H9 (cell line): Measurements from ENCODE around the gene NECAB2. TPM values are rescaled to one million over a fixed set of nuclear protein-coding genes. Genes with fewer than 3 reads are reported as not detected.

Experiments
- DNase-seq: peaks from one replicate; pipeline ENCODE4 v3.0.0-alpha.2; 2017
- H2AFZ ChIP-seq: one replicate; pipeline ENCODE4 v1.6.1; 2013; ENCODE audit warnings: mild to moderate bottlenecking, low read length, control low read depth, moderate library complexity
- H2AK5ac ChIP-seq: 2 replicates; pipeline ENCODE4 v1.6.1; 2013; ENCODE audit warnings: low read length, control low read depth, mixed read lengths; ENCODE audit not compliant: insufficient read length
- H2BK120ac ChIP-seq: one replicate; pipeline ENCODE4 v1.6.1; 2013; ENCODE audit warnings: low read depth, mild to moderate bottlenecking, low read length, control low read depth, inconsistent platforms; ENCODE audit not compliant: poor library complexity, severe bottlenecking
- H2BK12ac ChIP-seq: 2 replicates; pipeline ENCODE4 v1.6.1; 2013; ENCODE audit warnings: low read length, control low read depth, mixed read lengths, low read depth; ENCODE audit not compliant: insufficient read length
- H2BK15ac ChIP-seq: 2 replicates; pipeline ENCODE4 v1.6.1; 2013; ENCODE audit warnings: low read depth, low read length, control low read depth
- H2BK20ac ChIP-seq: one replicate; pipeline ENCODE4 v1.6.1; 2013; ENCODE audit warnings: low read depth, mild to moderate bottlenecking, low read length, control low read depth, inconsistent platforms; ENCODE audit not compliant: poor library complexity, severe bottlenecking
- H2BK5ac ChIP-seq: 2 replicates; pipeline ENCODE4 v1.6.1; 2013; ENCODE audit warnings: low read length, control low read depth, mixed read lengths; ENCODE audit not compliant: insufficient read length
- H3K14ac ChIP-seq: 2 replicates; pipeline ENCODE4 v1.6.1; 2013; ENCODE audit warnings: low read length, control low read depth; ENCODE audit not compliant: insufficient read depth
- H3K18ac ChIP-seq: 2 replicates; pipeline ENCODE4 v1.6.1; 2013; ENCODE audit warnings: low read depth, mild to moderate bottlenecking, mixed read lengths, low read length, control low read depth; ENCODE audit not compliant: insufficient read length
- H3K23ac ChIP-seq: 2 replicates; pipeline ENCODE4 v1.6.1; 2013; ENCODE audit warnings: low read length, control low read depth, mixed read lengths, low read depth; ENCODE audit not compliant: insufficient read length
- H3K23me2 ChIP-seq: 2 replicates; pipeline ENCODE4 v1.6.1; 2013; ENCODE audit warnings: low read depth, mild to moderate bottlenecking, mixed read lengths, low read length, control low read depth; ENCODE audit not compliant: insufficient read length, poor library complexity, severe bottlenecking
- H3K27ac ChIP-seq: 2 replicates; pipeline ENCODE4 v1.5.1; 2013; ENCODE audit warnings: low read length, control low read depth, mixed read lengths, low read depth; ENCODE audit not compliant: insufficient read length
- H3K27me3 ChIP-seq: 2 replicates; pipeline ENCODE4 v1.6.1; 2013; ENCODE audit warnings: low read length, control low read depth, inconsistent platforms; ENCODE audit not compliant: insufficient read depth
- H3K4ac ChIP-seq: 2 replicates; pipeline ENCODE4 v1.6.1; 2013; ENCODE audit warnings: low read depth, mild to moderate bottlenecking, control low read depth, inconsistent platforms, low read length, moderate library complexity
- H3K4me1 ChIP-seq: 2 replicates; pipeline ENCODE4 v1.6.1; 2013; ENCODE audit warnings: low read length, control low read depth, inconsistent platforms; ENCODE audit not compliant: insufficient read depth
- H3K4me2 ChIP-seq: 2 replicates; pipeline ENCODE4 v1.6.1; 2013; ENCODE audit warnings: low read length, control low read depth, mixed read lengths; ENCODE audit not compliant: insufficient read length, insufficient read depth
- H3K56ac ChIP-seq: 2 replicates; pipeline ENCODE4 v1.6.1; 2013; ENCODE audit warnings: low read depth, mild to moderate bottlenecking, mixed read lengths, low read length, control low read depth; ENCODE audit not compliant: insufficient read length
- H3K79me1 ChIP-seq: 2 replicates; pipeline ENCODE4 v1.6.1; 2013; ENCODE audit warnings: low read depth, mild to moderate bottlenecking, moderate library complexity, low read length, control low read depth, inconsistent platforms; ENCODE audit not compliant: insufficient read depth, poor library complexity, severe bottlenecking
- H3K79me2 ChIP-seq: 2 replicates; pipeline ENCODE4 v1.6.1; 2013; ENCODE audit warnings: low read length, control low read depth, inconsistent platforms; ENCODE audit not compliant: insufficient read depth
- H3K9ac ChIP-seq: 2 replicates; pipeline ENCODE4 v1.6.1; 2013; ENCODE audit warnings: low read length, control low read depth, mixed read lengths; ENCODE audit not compliant: insufficient read length; ENCODE audit errors: extremely low read depth
- H3K9me3 ChIP-seq: one replicate; pipeline ENCODE4 v1.6.1; 2013; ENCODE audit warnings: low read depth, low read length, inconsistent platforms; ENCODE audit not compliant: control insufficient read depth
- H3T11ph ChIP-seq: one replicate; pipeline ENCODE4 v1.6.1; 2013; ENCODE audit warnings: mild to moderate bottlenecking, low read length, control low read depth, inconsistent platforms
- H4K20me1 ChIP-seq: one replicate; pipeline ENCODE4 v1.6.1; 2013; ENCODE audit not compliant: control insufficient read depth, insufficient read length, insufficient read depth
- H4K5ac ChIP-seq: 2 replicates; pipeline ENCODE4 v1.6.1; 2013; ENCODE audit warnings: low read depth, mild to moderate bottlenecking, mixed read lengths, low read length, control low read depth; ENCODE audit not compliant: insufficient read length
- H4K8ac ChIP-seq: replicated peaks from 2 replicates; pipeline ENCODE4 v1.6.1; 2013; ENCODE audit warnings: low read length, control low read depth, mixed read lengths, low read depth; ENCODE audit not compliant: insufficient read length
- H4K91ac ChIP-seq: 2 replicates; pipeline ENCODE4 v1.6.1; 2013; ENCODE audit warnings: low read depth, mild to moderate bottlenecking, moderate library complexity, mixed read lengths, low read length, control low read depth; ENCODE audit not compliant: insufficient read length
- H3K27ac Mint-ChIP-seq, 3 experiments: 2 replicates in 2 of 3; 3 replicates in 1 of 3; pipeline ENCODE4 v1.8.0; 2020 to 2021; ENCODE audit warnings: mixed read lengths in 3 of 3, mild to moderate bottlenecking in 1 of 3, moderate library complexity in 1 of 3
- H3K27me3 Mint-ChIP-seq: 2 replicates; pipeline ENCODE4 v1.8.0; 2021; ENCODE audit warnings: low read depth, mild to moderate bottlenecking, moderate library complexity, mixed read lengths
- H3K36me3 Mint-ChIP-seq, 3 experiments: 2 replicates in 2 of 3; 3 replicates in 1 of 3; pipeline ENCODE4 v1.8.0; 2020 to 2021; ENCODE audit warnings: low read depth in 3 of 3, mixed read lengths in 3 of 3; ENCODE audit not compliant: insufficient read depth in 1 of 3
- H3K4me1 Mint-ChIP-seq, 2 experiments: 2 replicates each; pipeline ENCODE4 v1.8.0; 2020; ENCODE audit warnings: mixed read lengths in 2 of 2
- H3K4me3 Mint-ChIP-seq, 2 experiments: 2 replicates in 1 of 2; 3 replicates in 1 of 2; pipeline ENCODE4 v1.8.0; 2020 to 2021; ENCODE audit warnings: mild to moderate bottlenecking in 2 of 2, mixed read lengths in 2 of 2, moderate library complexity in 1 of 2
- H3K9me3 Mint-ChIP-seq, 2 experiments: 2 replicates in 1 of 2; 3 replicates in 1 of 2; pipeline ENCODE4 v1.8.0; 2020; ENCODE audit warnings: mild to moderate bottlenecking in 2 of 2, mixed read lengths in 2 of 2, moderate library complexity in 1 of 2
- WGBS: extraction: QIAGEN DNeasy Blood & Tissue Kit; methylation state at CpG from one replicate; pipeline ENCODE4 v1.1.7; 2013; ENCODE audit warnings: missing lambda C conversion rate, low lambda C conversion rate, mixed read lengths; ENCODE audit not compliant: insufficient read length; ENCODE audit errors: extremely low coverage; 5-methylcytosine and 5-hydroxymethylcytosine counted together
- total RNA-seq: library from RNA; stranded (reverse); gene quantifications from 2 replicates; pipeline ENCODE4 v1.2.1, GENCODE V29; 2021
- TF ChIP-seq, protein P1 (sequence below): fragments of 200-600 bp; sonication (generic); conservative IDR thresholded peaks from 3 replicates; pipeline ENCODE4 v1.8.0; 2021; ENCODE audit warnings: antibody characterized with exemption, mild to moderate bottlenecking

NECAB2 gene
- total RNA-seq, 1 experiment from 2014 or later, result 12.6 TPM

DNA sequence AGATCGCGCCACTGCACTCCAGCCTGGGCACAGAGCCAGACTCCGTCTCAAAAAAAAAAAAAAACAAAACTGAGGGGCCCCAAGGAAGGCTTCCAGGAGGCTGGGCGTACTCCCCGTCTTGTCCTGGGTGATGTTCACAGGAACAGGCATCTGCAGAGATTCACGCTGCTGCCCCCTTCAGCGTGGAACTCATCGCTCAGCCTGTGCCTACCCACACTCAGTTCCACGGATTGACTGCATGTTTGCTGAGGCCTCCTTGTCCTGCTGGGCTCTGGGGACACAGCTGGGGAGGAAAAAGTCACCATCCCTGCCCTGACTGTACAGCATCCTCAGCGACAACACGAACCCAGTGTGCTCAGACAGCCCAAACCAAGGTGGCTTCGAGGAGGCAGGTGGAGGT is 27.9 kb upstream of the NECAB2 start:
- TF ChIP-seq, protein P1, sequence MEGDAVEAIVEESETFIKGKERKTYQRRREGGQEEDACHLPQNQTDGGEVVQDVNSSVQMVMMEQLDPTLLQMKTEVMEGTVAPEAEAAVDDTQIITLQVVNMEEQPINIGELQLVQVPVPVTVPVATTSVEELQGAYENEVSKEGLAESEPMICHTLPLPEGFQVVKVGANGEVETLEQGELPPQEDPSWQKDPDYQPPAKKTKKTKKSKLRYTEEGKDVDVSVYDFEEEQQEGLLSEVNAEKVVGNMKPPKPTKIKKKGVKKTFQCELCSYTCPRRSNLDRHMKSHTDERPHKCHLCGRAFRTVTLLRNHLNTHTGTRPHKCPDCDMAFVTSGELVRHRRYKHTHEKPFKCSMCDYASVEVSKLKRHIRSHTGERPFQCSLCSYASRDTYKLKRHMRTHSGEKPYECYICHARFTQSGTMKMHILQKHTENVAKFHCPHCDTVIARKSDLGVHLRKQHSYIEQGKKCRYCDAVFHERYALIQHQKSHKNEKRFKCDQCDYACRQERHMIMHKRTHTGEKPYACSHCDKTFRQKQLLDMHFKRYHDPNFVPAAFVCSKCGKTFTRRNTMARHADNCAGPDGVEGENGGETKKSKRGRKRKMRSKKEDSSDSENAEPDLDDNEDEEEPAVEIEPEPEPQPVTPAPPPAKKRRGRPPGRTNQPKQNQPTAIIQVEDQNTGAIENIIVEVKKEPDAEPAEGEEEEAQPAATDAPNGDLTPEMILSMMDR, result no peak
- no peak overlapping the region for H3K4ac ChIP-seq
- H3K14ac ChIP-seq, result no peak overlapping the region
- H4K5ac ChIP-seq, result no peak overlapping the region
- no peak overlapping the region for H3K23ac ChIP-seq
- Mint-ChIP-seq H3K27ac (peak overlapping the region in 1 of 3 experiments; percentile 5; a peak in 1 of 7 replicates), H3K9me3 (no peaks in the 10 kb centered on the region), H3K27me3 (peaks cover 7% of the 10 kb centered on the region), H3K36me3 (peaks cover 0 to 8% (median 6%) of the 10 kb centered on the region in 3 experiments; a peak in 3 of 7 replicates), H3K4me3 (no peak overlapping the region), H3K4me1 (peaks cover 5 to 16% of the 10 kb centered on the region in 2 experiments)
- no peak overlapping the region for H2BK12ac ChIP-seq
- no peak overlapping the region for H2AFZ ChIP-seq
- no peak overlapping the region for H3K27ac ChIP-seq
- H3K18ac ChIP-seq, result no peak overlapping the region
- no peak overlapping the region for H2BK120ac ChIP-seq
- H3T11ph ChIP-seq, result no peak overlapping the region
- H3K4me2 ChIP-seq, result no peak overlapping the region
- H3K27me3 ChIP-seq, result no peaks in the 10 kb centered on the region
- DNase-seq, result no peak
- H3K9me3 ChIP-seq, result no peaks in the 10 kb centered on the region
- H3K56ac ChIP-seq, result no peak overlapping the region
- H3K4me1 ChIP-seq, result no peaks in the 10 kb centered on the region
- H4K8ac ChIP-seq, result no peak overlapping the region
- no CpG with 5 or more reads among the region's 12 CpGs for WGBS
- H2BK5ac ChIP-seq, result no peak overlapping the region
- H2BK20ac ChIP-seq, result no peak overlapping the region
- H4K91ac ChIP-seq, result no peak overlapping the region
- no peak overlapping the region for H2AK5ac ChIP-seq
- no peak overlapping the region for H2BK15ac ChIP-seq
- no peaks in the 10 kb centered on the region for H3K23me2 ChIP-seq
- no peaks in the 10 kb centered on the region for H3K79me1 ChIP-seq
- no peak overlapping the region for H3K9ac ChIP-seq
- H4K20me1 ChIP-seq, result no peaks in the 10 kb centered on the region
- H3K79me2 ChIP-seq, result no peaks in the 10 kb centered on the region
